GM21526 (cell line): Measurements from ENCODE around the gene TNXB.
"Not testable (repeated sequence)": the region's sequence is repeated elsewhere in the genome, so short reads cannot be mapped to it uniquely, and the experiment has no call there.

Source experiments
- ATAC-seq: cut with Tn5 transposase; IDR thresholded peaks from one replicate; pipeline ENCODE4 v1.9.1; 2021; ENCODE audit warnings: moderate library complexity; ENCODE audit not compliant: unreplicated experiment, low FRiP score

TNXB gene

GRCh38 chr6:32086661-32087573 is 22.2 kb downstream of the TNXB start:
- ATAC-seq = no peak

- no peak for ATAC-seq
Observed at GRCh38 chr6:32085759-32086459, 23.2 kb downstream of the TNXB start.

GRCh38 chr6:32084780-32085179 is 24.4 kb downstream of the TNXB start:
- ATAC-seq = no peak

- ATAC-seq = no peak
Observed at GRCh38 chr6:32083812-32084768, 25.0 kb downstream of the TNXB start.

GRCh38 chr6:32082935-32083334 is 26.2 kb downstream of the TNXB start:
- ATAC-seq = no peak

GRCh38 chr6:32082478-32082877 is 26.7 kb downstream of the TNXB start:
- no peak for ATAC-seq

GRCh38 chr6:32081168-32081990 is 27.8 kb downstream of the TNXB start:
- ATAC-seq = no peak

- no peak for ATAC-seq
Observed at GRCh38 chr6:32079566-32080290, 29.4 kb downstream of the TNXB start.

GRCh38 chr6:32076321-32076809 is 32.8 kb downstream of the TNXB start:
- no peak for ATAC-seq

GRCh38 chr6:32075781-32076180 is 33.4 kb downstream of the TNXB start:
- no peak for ATAC-seq

- no peak for ATAC-seq
Observed at GRCh38 chr6:32074996-32075532, 34.1 kb downstream of the TNXB start.

- no peak for ATAC-seq
Observed at GRCh38 chr6:32073613-32074012, 35.5 kb downstream of the TNXB start.

- ATAC-seq = no peak
Observed at GRCh38 chr6:32073101-32073500, 36.0 kb downstream of the TNXB start.

GRCh38 chr6:32070814-32071543 is 38.2 kb downstream of the TNXB start:
- ATAC-seq = no peak

GRCh38 chr6:32069878-32070515 is 39.1 kb downstream of the TNXB start:
- ATAC-seq = no peak

GRCh38 chr6:32069460-32069859 is 39.7 kb downstream of the TNXB start:
- ATAC-seq = no peak

GRCh38 chr6:32068867-32069266 is 40.3 kb downstream of the TNXB start:
- no peak for ATAC-seq

GRCh38 chr6:32068315-32068714 is 40.8 kb downstream of the TNXB start:
- not testable (repeated sequence) for ATAC-seq
